ENCODE measurements around the gene CHPF.

Gene CHPF

DNA sequence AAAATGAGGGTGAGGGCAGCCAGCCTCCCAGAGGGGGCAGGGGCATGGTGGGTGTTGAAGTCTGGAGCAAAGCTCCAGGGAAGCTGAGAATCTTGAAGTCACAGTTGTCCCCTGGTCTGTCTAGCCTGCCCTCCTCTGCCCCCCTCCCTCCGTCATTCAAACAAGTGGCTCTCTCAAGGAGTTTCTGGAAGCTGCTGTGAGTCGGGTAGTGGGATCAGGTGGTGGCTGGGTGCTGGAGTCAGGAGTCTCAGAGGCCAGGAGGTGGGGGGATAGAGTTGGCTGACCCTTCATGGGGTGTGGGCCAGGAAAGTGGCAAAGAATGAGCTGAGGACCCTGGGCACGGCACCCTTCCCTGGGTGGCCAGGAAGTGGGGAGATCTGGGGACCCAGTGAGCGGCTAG lies 29.8 kb downstream of the CHPF start:
- Histone ChIP-seq H2AFZ (ENCODE audit: low read depth, low read length, severe bottlenecking) (no peak overlapping the region), H3K27ac (ENCODE audit: low read depth, low read length) (no peak overlapping the region), H3K9me2 (replicated peaks; ENCODE audit: insufficient read depth, low read length) (no peaks in the 10 kb centered on the region), H3K9me3 (ENCODE audit: insufficient read depth, low read length) (no peaks in the 10 kb centered on the region), H3K27me3 (ENCODE audit: low read length) (no peaks in the 10 kb centered on the region), H4K20me1 (ENCODE audit: low read depth, low read length) (no peaks in the 10 kb centered on the region), H3K9ac (ENCODE audit: low read length) (no peak overlapping the region), H3F3A (ENCODE audit: insufficient read depth) (no peaks in the 10 kb centered on the region), H3K36me3 (ENCODE audit: low read length) (no peaks in the 10 kb centered on the region), H3K4me2 (ENCODE audit: low read depth, low read length, poor library complexity, severe bottlenecking) (no peak overlapping the region), H3K79me2 (ENCODE audit: insufficient read depth, low read length) (no peaks in the 10 kb centered on the region), H3K4me3 (ENCODE audit: insufficient read depth, low read length, poor library complexity, severe bottlenecking) (no peak overlapping the region)
- TF ChIP-seq EZH2phosphoT487 (conservative IDR thresholded peaks at IDR 0.05; ENCODE audit: low read length): no peak
- TF ChIP-seq, protein P1, sequence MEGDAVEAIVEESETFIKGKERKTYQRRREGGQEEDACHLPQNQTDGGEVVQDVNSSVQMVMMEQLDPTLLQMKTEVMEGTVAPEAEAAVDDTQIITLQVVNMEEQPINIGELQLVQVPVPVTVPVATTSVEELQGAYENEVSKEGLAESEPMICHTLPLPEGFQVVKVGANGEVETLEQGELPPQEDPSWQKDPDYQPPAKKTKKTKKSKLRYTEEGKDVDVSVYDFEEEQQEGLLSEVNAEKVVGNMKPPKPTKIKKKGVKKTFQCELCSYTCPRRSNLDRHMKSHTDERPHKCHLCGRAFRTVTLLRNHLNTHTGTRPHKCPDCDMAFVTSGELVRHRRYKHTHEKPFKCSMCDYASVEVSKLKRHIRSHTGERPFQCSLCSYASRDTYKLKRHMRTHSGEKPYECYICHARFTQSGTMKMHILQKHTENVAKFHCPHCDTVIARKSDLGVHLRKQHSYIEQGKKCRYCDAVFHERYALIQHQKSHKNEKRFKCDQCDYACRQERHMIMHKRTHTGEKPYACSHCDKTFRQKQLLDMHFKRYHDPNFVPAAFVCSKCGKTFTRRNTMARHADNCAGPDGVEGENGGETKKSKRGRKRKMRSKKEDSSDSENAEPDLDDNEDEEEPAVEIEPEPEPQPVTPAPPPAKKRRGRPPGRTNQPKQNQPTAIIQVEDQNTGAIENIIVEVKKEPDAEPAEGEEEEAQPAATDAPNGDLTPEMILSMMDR (IDR thresholded peaks at IDR 0.05; ENCODE audit: insufficient read depth, low read length, poor library complexity, severe bottlenecking): no peak

GRCh38 chr2:219512524-219513216 lies 30.9 kb downstream of the CHPF start:
- Histone ChIP-seq H3K27ac (ENCODE audit: low read depth, low read length) (no peak overlapping the region), H3F3A (ENCODE audit: insufficient read depth) (no peaks in the 10 kb centered on the region), H3K4me3 (ENCODE audit: insufficient read depth, low read length, poor library complexity, severe bottlenecking) (no peak overlapping the region), H3K4me2 (ENCODE audit: low read depth, low read length, poor library complexity, severe bottlenecking) (no peak overlapping the region), H3K36me3 (ENCODE audit: low read length) (no peaks in the 10 kb centered on the region), H4K20me1 (ENCODE audit: low read depth, low read length) (no peaks in the 10 kb centered on the region), H3K79me2 (ENCODE audit: insufficient read depth, low read length) (no peaks in the 10 kb centered on the region), H3K27me3 (ENCODE audit: low read length) (no peaks in the 10 kb centered on the region), H2AFZ (ENCODE audit: low read depth, low read length, severe bottlenecking) (no peak overlapping the region), H3K9me3 (ENCODE audit: insufficient read depth, low read length) (no peaks in the 10 kb centered on the region), H3K9me2 (replicated peaks; ENCODE audit: insufficient read depth, low read length) (no peaks in the 10 kb centered on the region), H3K9ac (ENCODE audit: low read length) (no peak overlapping the region)
- TF ChIP-seq EZH2phosphoT487 (conservative IDR thresholded peaks at IDR 0.05; ENCODE audit: low read length): no peak
- TF ChIP-seq, protein P1 (IDR thresholded peaks at IDR 0.05; ENCODE audit: insufficient read depth, low read length, poor library complexity, severe bottlenecking): no peak

- Histone ChIP-seq H3K9me3 (ENCODE audit: insufficient read depth, low read length) (no peaks in the 10 kb centered on the region), H3K27ac (ENCODE audit: low read depth, low read length) (no peak overlapping the region), H3K4me3 (ENCODE audit: insufficient read depth, low read length, poor library complexity, severe bottlenecking) (no peak overlapping the region), H3K4me2 (ENCODE audit: low read depth, low read length, poor library complexity, severe bottlenecking) (no peak overlapping the region), H3K9ac (ENCODE audit: low read length) (no peak overlapping the region), H3K36me3 (ENCODE audit: low read length) (no peaks in the 10 kb centered on the region), H3K79me2 (ENCODE audit: insufficient read depth, low read length) (no peaks in the 10 kb centered on the region), H2AFZ (ENCODE audit: low read depth, low read length, severe bottlenecking) (no peak overlapping the region), H3F3A (ENCODE audit: insufficient read depth) (no peaks in the 10 kb centered on the region), H4K20me1 (ENCODE audit: low read depth, low read length) (no peaks in the 10 kb centered on the region), H3K27me3 (ENCODE audit: low read length) (no peaks in the 10 kb centered on the region), H3K9me2 (replicated peaks; ENCODE audit: insufficient read depth, low read length) (no peaks in the 10 kb centered on the region)
- TF ChIP-seq, protein P1 (IDR thresholded peaks at IDR 0.05; ENCODE audit: insufficient read depth, low read length, poor library complexity, severe bottlenecking): no peak
- no peak for TF ChIP-seq EZH2phosphoT487 (conservative IDR thresholded peaks at IDR 0.05; ENCODE audit: low read length)
These were observed 31.9 kb downstream of the CHPF start for GRCh38 chr2:219511547-219512325.

Data from SU-DHL-6 (cell line).